Left colon (tissue), 2 donors: ENCODE results near the gene FEM1B. TPM values are rescaled to one million over a fixed set of nuclear protein-coding genes. Genes with fewer than 3 reads are reported as not detected.

Source experiments
- ATAC-seq: fragments of 200-7000 bp; cut with Tn5 transposase; one replicate; pipeline ENCODE4 v1.9.1; 2020; ENCODE audit warnings: mild to moderate bottlenecking, moderate library complexity
- DNase-seq, 2 donors: peaks; one replicate each; pipeline ENCODE4 v3.0.0-alpha.2; 2020
- intact Hi-C, 2 donors: fragments of 100-400 bp; cut with DNase I in 1 of 2; cut with micrococcal nuclease in 1 of 2; formaldehyde crosslinking; loops; one replicate each; pipeline versions ENCODE4 v1.11.2 to v1.14.0; 2022; cut with DNase I, micrococcal nuclease
- total RNA-seq, 2 donors: library from RNA; stranded (reverse); fragmentation: NEBNext Ultra II Directional; extraction: Animal tissue kit (Norgen Biotek cat#: 25700); gene quantifications; one replicate each; pipeline ENCODE4 v1.2.1, GENCODE V29; 2021
- donor health status: DM: no; HTN: no; CAD: no.
- donor health status: DM: yes; HTN: yes; CAD: no.

The FEM1B gene
- total RNA-seq, 2 donors from 2014 or later = 51.2 to 55.3 TPM

DNA sequence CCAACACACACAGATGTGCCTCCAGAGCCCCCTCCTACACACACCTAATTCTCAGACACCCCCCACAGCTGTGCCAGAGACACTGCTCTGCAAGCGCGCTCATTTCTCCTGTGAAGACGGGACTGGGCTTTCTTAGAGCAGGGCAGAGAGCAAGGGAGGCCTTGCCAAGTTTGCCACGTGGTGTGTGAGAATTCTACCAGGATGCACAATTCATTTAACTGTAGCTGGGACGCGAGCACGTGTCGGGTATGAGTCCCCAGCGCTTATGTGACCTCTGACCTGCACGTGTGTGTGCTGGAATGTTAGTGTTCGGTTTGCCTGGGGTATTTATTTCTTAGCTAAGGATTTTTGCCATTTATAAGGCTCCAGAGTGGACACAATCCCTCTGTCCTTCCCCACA is 37.0 kb downstream of the FEM1B start:
- DNase-seq = no peak
- intact Hi-C loops = no loop called here
- ATAC-seq = no peak

DNA sequence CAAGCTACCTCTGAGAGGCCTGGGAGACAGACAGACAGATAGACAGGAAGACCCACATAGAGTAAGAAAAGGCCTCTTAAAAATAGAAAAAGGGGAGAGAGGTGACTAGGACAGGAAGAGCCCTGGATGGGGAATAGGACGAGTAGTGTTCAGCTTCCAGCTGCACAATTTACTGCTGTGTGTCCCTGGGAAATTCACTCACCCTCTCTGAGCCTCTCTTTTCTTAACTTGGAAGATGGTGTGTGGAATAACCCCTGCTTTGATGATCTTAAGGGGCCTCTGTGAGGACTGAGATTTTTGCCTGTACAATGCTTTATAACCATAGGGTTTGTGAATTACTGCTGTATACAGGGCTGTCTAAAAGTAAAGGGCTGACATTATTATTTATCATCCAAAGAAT is 37.5 kb downstream of the FEM1B start:
- intact Hi-C loops = no loop called here
- no peak for DNase-seq
- ATAC-seq = no peak

DNA sequence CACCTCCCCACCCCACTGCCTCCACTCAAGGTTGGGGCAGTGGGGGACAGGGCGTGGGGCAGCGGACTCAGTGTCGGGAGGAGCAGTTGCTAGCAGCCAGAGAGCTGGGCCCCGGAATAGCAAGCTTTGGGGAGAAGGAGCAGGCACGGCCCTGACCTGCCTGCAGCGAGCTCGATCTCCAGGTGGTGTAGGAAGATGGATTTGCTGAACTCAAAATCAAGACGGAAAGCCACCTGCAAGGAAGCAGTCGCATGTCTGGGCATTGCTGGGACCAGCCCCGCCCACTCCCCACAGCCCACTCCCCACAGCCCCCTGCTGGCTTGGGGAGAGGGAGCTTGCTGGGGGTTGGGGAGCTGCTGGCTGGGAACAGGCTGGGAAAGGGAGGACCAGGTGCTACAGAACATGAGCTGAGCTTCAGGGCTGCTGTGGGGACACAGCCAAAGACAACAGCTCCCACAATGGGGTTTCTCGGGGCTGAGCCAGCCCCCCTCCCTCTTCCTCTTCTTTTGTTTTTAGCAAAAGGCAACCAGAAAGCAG is 38.0 kb downstream of the FEM1B start:
- DNase-seq (no peak), ATAC-seq (no peak)
- intact Hi-C loops = no loop called here

DNA sequence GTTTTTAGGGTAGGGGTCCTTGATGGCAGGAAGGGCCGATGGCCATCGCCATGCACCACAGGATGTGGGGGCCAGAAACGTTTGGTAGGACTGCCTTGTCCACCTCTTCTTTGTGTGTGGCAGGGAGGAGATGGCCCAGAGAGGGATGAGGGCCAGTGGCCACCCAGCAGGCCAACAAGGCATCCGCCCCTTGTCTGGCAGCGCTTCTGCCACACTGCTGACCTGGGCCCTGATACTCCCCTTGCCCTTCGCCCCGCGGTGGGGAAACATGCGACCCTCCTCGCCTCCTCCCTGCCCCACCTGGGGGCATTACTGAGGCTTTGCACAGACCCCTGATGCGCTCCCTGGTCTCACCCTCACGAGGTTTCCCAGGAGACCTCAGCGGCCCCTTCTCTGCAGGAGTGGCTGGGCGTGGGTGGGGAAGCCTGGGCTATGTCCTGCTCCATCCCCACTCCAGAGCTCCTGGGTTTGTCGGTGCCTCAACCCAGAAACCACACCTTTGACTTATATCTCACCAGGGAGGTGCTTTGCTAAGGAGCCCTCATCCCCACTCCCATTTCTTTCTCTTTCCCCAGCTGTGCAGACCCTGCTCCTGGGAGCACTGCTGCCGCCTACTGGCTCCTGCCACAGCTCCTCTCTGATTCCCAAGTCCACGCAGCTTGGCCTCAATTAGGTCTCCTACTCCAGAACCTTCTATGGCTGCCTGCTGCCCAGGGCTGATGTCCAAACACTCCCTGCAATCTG is 38.7 kb downstream of the FEM1B start:
- no peak for DNase-seq
- ATAC-seq = peak; percentile 49
- intact Hi-C loops = no loop called here

DNA sequence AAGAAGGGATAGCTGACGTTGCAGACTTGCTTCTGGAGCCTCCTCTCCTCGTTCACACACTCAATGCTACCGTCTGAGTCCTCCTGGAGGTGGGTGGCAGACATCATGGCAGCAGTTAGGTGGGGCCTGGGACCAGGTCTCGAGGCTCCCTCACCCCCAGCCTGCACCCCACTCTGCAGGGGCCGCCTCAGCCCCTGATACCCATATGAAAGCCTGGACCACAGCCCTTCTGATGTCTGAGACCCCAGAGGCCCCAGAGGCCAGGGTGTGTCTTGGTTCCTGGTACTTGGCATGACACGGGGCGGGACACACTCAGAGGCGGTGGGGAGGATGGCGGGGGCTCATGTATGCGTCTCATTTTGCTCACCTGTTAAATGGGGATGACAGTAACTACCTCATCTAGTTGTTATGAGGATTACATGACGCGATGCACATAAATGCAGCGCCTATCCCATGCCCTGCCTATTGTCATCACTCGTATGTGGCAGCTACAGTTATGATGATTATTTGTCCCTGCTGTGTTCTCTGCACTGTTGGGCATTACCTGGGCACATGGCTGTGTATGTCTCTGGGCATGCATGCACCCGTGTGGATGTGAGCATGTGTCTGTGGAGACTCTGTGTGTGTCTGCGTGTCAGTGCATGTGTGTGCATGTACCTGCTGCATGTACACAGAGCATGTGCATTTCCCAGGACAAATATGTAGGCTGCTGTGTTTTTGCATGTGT is 39.9 kb downstream of the FEM1B start:
- intact Hi-C loops = no loop called here
- no peak for ATAC-seq
- DNase-seq = no peak

DNA sequence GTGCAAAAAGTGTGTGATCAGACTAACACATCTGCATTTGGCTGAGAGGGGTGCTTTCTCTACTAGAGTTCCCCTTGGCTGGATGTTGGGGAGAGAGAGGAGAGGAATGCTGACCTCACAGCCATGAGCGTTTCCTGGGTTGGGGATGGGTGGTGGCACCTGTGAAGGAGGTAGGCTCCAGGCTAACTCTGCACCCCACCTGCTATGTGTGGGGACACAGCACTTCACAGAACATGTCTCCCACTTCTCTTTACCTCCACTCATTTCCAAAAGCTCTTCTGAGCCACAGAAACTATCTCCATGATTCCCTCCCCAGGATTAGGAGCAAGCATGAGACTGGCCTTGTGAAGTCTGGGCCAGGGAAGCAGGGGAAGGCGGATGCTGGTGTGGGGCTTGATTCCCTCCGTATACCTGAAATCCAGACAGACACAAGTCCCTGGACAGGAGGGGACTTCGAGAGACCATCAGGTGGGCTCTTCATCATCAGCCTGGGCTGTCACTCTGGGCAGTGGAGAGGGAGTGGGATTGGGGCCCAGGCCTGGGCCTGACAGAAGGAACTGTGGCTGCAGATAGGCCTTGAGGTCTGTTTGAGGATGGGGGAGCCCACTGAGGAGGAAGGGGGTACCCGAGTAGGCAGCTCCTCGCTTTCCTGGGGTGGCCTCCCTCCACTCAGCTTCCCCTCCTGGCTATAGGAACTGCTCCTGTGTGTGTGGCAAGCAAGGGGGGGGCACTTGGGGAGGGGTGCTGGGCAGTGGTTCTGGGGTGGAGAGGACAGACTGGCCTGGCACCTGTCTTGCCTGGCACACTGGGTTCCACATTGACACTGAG is 40.7 kb downstream of the FEM1B start:
- DNase-seq (peak in 1 of 2 donors; percentile 16), ATAC-seq (no peak)
- intact Hi-C loops = no loop called here

DNA sequence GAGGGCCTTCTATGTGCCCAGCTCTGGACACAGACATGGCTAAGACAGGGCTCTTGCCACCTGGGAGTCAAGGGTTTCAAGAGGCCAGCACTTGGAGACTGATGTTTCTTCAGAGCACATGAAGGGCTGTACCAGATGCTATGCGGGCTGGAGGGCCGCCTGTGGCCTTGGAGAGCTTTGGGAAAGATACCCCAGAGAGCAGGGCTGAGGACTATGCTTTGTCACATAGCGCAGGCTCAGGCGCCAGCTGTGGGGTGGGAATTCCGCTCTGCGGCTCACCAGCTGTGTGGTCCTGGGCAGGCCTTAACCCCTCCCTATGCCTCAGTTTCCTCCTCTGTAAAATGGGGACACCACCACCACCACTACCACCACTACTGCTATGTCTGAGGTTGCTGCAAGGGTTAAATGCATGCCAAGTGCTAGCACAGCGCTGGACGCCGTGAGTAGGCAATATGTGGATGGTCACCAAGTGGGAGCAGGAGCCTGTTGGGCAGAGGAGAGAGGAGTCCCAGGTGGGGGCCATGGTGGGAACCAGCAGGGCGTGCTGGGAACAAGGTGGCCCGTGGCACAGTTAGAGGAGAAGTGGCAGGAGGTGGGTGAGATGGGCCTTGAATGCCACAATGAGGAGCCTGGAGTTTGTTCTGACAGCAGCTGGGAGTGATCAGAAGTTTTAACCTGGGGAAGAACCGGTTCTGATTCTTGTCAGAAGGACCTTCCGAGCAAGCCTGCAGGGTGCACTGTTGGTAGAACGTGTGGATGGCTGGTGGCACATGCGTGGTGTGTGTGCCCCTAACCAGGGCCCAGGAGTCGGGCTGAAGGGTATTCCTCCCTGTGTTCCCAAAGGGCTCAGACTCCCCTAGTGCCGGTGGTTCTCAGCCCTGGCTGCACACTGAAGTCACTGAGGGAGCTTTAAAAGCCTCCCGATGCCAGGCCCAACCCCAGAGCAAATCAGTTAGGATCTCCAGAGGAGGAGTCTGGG is 41.7 kb downstream of the FEM1B start:
- intact Hi-C loops = no loop called here
- peak in 1 of 2 donors; percentile 5 for DNase-seq
- no peak for ATAC-seq

DNA sequence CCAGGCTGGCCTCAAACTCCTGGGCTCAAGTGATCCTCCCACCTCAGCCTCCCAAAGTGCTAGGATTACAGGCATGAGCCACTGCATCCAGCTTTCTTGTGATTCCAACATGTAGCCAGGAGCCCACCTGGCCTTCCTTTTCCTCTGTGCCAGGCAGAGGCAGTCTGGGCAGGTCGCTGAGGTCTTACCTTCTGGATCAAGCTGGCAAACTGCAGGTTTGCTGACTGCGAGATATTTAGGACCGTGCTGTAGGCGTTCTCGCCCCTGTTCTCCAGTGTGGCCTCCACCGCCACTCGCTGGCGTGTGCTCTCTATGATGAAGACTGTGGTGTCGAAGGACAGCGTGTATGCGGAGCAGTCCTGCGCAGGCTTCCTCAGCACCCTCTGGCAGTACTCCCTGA is 42.5 kb downstream of the FEM1B start:
- intact Hi-C loops = no loop called here

DNA sequence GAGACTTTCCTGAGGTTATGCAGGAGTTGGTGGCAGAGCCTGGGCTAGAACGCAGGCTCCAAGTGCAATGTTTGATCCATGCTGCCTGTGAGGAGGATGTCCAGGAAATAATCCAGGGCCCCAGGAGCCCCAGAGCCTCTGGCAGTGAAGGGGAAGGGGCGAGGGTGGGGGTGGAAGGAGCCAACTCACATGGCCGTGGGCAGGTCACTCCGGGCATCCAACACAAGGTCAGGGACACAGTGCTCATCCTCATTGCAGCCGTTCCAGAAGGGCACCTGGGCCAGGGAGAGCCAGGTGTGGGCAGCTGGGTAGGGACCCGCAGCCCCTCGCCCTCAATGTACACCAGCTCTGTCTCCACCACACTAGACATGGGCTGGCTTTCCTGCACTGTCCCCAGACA is 43.7 kb downstream of the FEM1B start:
- ATAC-seq (no peak), DNase-seq (no peak)
- intact Hi-C loops = no loop called here

More for the DNA sequence above, 42.5 kb downstream of the FEM1B start:
- no peak for ATAC-seq
- DNase-seq = no peak

DNA sequence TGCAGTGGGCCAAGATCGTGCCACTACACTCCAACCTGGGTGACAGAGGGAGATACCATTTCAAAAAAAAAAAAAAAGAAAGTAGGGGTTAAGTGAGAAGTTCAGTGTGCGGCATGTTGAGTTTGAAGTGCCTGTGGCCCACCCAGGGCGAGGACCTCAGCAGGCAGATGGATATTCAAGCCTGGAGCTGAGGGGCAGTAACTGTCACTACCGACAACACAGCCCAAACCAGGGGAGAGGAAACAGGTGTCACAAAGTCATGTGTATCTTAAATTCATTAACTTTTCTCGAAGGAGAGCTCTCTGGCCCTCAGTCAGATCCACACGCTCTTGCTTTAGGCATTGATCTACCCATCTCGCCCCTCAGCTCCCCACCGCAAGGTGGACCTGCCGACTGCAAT is 45.3 kb downstream of the FEM1B start:
- ATAC-seq = no peak
- intact Hi-C loops = no loop called here
- no peak for DNase-seq

DNA sequence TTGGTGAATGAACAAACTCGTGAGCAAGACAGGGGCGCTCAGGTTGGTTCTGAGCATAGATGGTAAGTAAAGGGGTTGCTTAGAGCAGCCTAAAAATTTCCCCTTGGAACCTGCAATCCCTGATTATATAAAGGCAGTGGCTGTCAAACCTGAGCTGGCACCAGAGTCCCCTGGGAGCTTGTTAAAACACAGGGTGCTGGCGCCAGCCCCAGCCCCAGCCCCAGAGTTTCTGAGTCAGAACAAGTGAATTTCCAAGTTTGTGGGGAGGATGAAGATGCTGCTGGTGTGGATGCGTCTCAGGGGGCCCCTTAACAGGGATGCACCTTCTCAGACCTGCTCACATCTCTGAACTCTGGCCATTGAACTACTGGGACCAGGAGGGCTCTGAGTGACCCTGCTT is 48.2 kb downstream of the FEM1B start:
- no peak for ATAC-seq
- no peak for DNase-seq
- intact Hi-C loops = no loop called here

DNA sequence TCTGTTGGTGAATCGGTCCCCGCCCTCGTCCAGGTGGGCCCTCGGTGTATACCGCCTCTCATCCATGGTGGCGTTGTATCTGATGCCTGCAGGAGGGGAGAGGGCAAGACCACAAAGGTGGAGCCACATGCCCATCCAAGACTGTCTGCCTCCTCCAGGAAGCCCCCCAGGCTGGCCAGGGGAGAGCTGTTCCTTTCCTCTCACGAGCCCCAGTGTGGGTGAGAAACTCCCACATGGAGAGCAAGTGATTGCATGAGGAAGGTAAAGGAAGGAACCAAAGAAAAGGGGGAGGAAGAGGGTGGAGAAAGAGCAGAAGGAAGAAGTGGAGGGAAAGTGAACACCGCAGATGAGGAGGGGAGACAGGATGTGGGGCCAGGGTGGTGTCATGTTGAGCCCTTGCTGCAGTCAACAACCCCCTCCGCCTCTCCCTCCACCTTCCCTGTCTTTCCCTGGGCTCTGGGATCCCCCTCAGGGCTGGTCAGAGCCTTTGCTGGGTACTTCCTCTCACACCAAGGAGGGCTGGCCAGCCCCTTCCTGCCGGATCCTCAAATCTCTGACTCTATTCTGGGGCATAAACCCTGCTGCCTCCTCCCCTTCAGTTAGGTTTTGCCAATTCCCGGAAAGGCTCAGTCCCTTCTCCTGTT is 49.3 kb downstream of the FEM1B start:
- ATAC-seq (no peak), DNase-seq (no peak)
- intact Hi-C loops = no loop called here

DNA sequence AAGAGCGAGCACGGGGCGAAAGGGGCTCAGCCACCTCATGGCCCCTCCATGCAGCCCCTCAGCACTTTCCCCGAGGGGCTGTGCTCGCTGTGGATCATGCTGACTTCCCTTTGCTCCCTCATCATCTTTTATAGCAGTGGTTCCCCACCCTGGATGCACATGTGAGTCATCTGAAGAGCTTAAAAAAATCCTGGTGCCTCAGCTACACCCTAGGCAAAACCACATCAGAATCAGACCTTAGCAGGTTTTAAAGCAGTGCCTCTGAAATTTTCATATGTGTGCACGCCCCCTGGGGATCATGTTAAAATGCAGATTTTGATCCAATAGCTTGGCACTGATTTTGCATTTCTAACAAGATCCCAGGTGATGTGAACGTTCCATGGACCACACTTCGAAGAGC is 50.9 kb downstream of the FEM1B start:
- DNase-seq = no peak
- intact Hi-C loops = no loop called here
- no peak for ATAC-seq

DNA sequence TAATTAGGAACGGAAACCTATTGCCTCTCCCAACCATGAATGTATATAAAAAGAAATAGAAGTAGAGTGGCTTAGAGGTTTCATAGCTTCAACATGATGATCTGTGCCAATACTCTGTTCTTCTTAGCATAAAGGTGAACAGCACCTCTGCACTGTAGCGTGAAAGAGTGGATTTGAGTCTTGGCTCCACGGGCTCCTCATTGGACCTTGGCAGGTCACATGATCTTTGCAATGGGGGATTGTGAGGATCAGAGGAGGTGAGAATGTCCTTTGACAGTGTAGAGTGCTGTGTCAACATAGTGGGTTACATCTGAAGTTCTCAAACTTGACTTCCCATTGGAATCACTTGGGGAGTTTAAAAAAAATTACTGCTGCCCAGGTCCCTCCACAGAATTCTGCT is 51.4 kb downstream of the FEM1B start:
- intact Hi-C loops = no loop called here
- DNase-seq = no peak
- no peak for ATAC-seq

DNA sequence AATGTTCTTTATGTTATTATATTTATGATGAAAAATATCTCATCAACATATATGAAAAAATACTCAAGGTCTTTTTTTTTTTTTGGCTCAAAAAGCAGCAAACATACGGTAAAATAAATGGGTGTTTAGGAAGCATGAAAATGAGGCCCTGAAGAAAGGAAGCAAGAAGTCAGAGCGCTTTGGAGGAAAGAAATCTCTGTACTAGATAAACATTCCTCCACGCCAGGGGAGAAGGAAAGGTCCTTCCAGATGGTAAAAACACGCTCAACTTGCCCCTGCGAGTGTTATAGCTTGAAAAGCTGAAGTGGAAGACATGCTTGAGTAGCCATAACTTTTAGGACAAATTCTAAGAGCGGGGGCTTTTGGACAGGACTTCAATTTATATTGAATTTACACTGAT is 52.9 kb downstream of the FEM1B start:
- DNase-seq = no peak
- intact Hi-C loops = no loop called here
- ATAC-seq = no peak

DNA sequence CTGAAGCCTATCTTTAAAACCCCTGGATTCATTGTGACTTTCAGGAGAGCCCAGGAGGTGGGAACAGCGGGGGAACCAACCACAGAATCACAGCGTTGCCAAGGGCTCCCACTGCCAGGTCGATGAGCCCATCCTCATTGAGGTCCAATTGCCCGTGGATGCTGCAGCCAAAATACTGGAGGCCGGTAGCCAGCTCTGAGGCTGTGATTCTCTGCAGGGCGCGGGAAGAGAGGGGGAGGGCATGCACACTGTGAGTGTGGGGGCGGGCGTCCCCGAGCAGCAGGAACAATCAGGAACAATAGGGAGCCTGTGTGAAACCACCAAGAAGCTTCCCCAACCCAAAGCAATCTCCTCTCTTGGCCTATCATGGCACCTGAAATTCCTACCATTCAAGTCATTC is 53.4 kb downstream of the FEM1B start:
- ATAC-seq (no peak), DNase-seq (no peak)
- intact Hi-C loops = no loop called here

DNA sequence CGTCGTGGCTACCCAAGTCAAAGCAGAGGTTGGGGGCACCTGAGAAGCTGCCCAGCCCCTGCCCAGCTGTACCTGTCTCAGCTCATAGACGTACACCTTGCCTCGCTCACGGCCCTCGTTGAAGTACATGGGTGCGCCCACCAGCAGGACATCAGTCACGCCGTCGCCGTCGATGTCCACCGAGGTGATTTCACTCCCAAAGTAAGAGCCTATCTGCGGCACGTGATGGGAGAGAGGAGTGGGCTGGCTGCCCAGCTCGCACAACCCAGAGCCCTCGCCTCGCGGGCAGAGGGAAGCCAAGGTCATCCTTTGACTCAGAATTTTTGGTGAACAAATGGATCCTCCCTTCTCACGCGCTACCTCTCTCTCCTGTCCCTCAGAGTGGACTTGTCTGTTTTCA is 54.7 kb downstream of the FEM1B start:
- intact Hi-C loops = no loop called here
- DNase-seq = no peak
- no peak for ATAC-seq
